SK-N-SH treated with all-trans-retinoic acid at 6 μM for 48 hours (cell line): ENCODE measurements around the gene ADPRHL1.

ENCODE experiments used
- ARNTL ChIP-seq: fragments of 450-650 bp; formaldehyde crosslinking; IDR thresholded peaks from 2 replicates; pipeline ENCODE4 v1.5.0; 2020; ENCODE audit warnings: low read depth, mild to moderate bottlenecking, moderate library complexity, borderline replicate concordance
- BACH2 ChIP-seq: fragments of 250-450 bp; sonication (Bioruptor Pico); IDR thresholded peaks from 2 replicates; pipeline ENCODE4 v1.9.0; 2021; ENCODE audit warnings: mild to moderate bottlenecking, borderline replicate concordance
- CREB5 ChIP-seq: fragments of 250-450 bp; sonication (Bioruptor Pico); IDR thresholded peaks from 2 replicates; pipeline ENCODE4 v1.5.1; 2020; ENCODE audit warnings: low read depth, mild to moderate bottlenecking, moderate library complexity
- CSDC2 ChIP-seq: fragments of 250-450 bp; sonication (Bioruptor Pico); IDR thresholded peaks from 2 replicates; pipeline ENCODE4 v1.5.0; 2020; ENCODE audit warnings: mild to moderate bottlenecking, moderate library complexity
- ESRRG ChIP-seq: fragments of 250-450 bp; sonication (Bioruptor Pico); IDR thresholded peaks from 2 replicates; pipeline ENCODE4 v1.6.1; 2021; ENCODE audit warnings: mild to moderate bottlenecking
- PATZ1 ChIP-seq: fragments of 250-450 bp; sonication (Bioruptor Pico); IDR thresholded peaks from 2 replicates; pipeline ENCODE4 v1.8.0; 2020; ENCODE audit warnings: mild to moderate bottlenecking, moderate library complexity, borderline replicate concordance
- POU6F1 ChIP-seq: fragments of 250-450 bp; sonication (Bioruptor Pico); IDR thresholded peaks from 2 replicates; pipeline ENCODE4 v1.8.0; 2021; ENCODE audit warnings: low read depth, mild to moderate bottlenecking, moderate library complexity, borderline replicate concordance
- PPARA ChIP-seq: fragments of 250-450 bp; sonication (Bioruptor Pico); IDR thresholded peaks from 2 replicates; pipeline ENCODE4 v1.5.0; 2020; ENCODE audit warnings: mild to moderate bottlenecking, borderline replicate concordance
- RARB ChIP-seq: fragments of 250-450 bp; sonication (Bioruptor Pico); IDR thresholded peaks from 2 replicates; pipeline ENCODE4 v1.8.0; 2021; ENCODE audit warnings: mild to moderate bottlenecking, moderate library complexity
- SNAI2 ChIP-seq: fragments of 250-450 bp; sonication (Bioruptor Pico); IDR thresholded peaks from 2 replicates; pipeline ENCODE4 v1.5.0; 2020; ENCODE audit warnings: mild to moderate bottlenecking, moderate library complexity
- TOX ChIP-seq: fragments of 250-450 bp; sonication (Bioruptor Pico); IDR thresholded peaks from 2 replicates; pipeline ENCODE4 v1.8.0; 2021; ENCODE audit warnings: mild to moderate bottlenecking, moderate library complexity, borderline replicate concordance
- ZFP30 ChIP-seq: fragments of 450-650 bp; formaldehyde crosslinking; IDR thresholded peaks from 2 replicates; pipeline ENCODE4 v1.5.0; 2022; ENCODE audit warnings: mild to moderate bottlenecking, moderate library complexity

GRCh38 chr13:113393563-113394338, 59.5 kb downstream of the ADPRHL1 start:
- no peak for TF ChIP-seq ZFP30 (CRISPR knock-in tag)
- no peak for TF ChIP-seq PATZ1
- TF ChIP-seq RARB (CRISPR knock-in tag) = no peak
- TF ChIP-seq ARNTL (CRISPR knock-in tag) = no peak
- no peak for TF ChIP-seq ESRRG
- no peak for TF ChIP-seq CREB5 (CRISPR knock-in tag)
- TF ChIP-seq SNAI2 (CRISPR knock-in tag) = no peak
- no peak for TF ChIP-seq PPARA
- no peak for TF ChIP-seq BACH2
- TF ChIP-seq TOX (CRISPR knock-in tag) = no peak
- TF ChIP-seq POU6F1 (CRISPR knock-in tag) = no peak
- no peak for TF ChIP-seq CSDC2 (CRISPR knock-in tag)
